ENCODE results near the gene ZGPAT. TPM values are rescaled to one million over a fixed set of nuclear protein-coding genes. Genes with fewer than 3 reads are reported as not detected.
A peak's percentile ranks its signal among the peaks of the same experiment; 100 is the strongest.

Gene ZGPAT
- total RNA-seq, 1 experiment from 2014 or later, result 27.2 TPM

DNA sequence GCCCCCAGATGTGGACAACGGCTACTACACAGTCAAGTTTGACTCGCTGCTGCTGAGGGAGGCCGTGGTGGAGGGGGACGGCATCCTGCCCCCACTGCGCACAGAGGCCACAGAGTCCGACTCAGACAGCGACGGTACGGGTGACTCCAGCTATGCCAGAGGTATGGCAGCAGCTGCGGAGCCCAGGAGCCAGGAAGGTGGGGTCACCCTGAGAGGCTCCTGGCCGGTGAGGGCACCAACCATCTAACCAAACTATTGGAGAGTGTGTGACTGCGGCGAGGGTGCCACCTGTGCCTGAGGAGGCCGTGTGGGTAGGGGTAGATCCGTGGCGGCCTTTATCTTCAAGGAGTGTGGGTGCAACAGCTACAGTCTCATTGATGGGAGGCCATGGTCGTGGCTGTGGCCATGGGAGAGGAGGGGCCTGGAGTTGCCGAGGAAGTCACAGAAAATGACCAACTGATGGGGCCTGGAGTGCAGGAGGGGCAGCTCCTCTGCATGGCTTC, 25.8 kb downstream of the ZGPAT start:
- Histone ChIP-seq H3K9me3 (ENCODE audit: insufficient read depth, low read depth) (no peaks in the 10 kb centered on the region), H3F3A (ENCODE audit: insufficient read depth, low read depth) (peaks cover 33% of the 10 kb centered on the region; the same call in 1 of the 2 replicates), H3K36me3 (ENCODE audit: low read depth) (peaks cover 10% of the 10 kb centered on the region; the same call in 1 of the 2 replicates), H3K27me3 (ENCODE audit: insufficient read depth, low read depth) (no peaks in the 10 kb centered on the region), H4K20me1 (ENCODE audit: insufficient read depth) (peaks cover 16% of the 10 kb centered on the region), H2AFZ (no peak overlapping the region), H3K9me2 (ENCODE audit: insufficient read depth) (no peaks in the 10 kb centered on the region), H3K79me2 (ENCODE audit: low read depth) (peaks cover 4% of the 10 kb centered on the region; the same call in 1 of the 2 replicates), H3K27ac (no peak overlapping the region), H3K4me1 (replicated peaks; ENCODE audit: insufficient read depth) (no peaks in the 10 kb centered on the region), H3K4me2 (no peak overlapping the region), H3K4me3 (no peak overlapping the region)
- no TSS peak for BruUV-seq (replicated peaks)
- DNase-seq, result peak in 1 of 2 experiments; percentile 26
- POLR2A ChIA-PET (ENCODE audit: unreplicated experiment), result interaction anchor here (0.6 kb wide), 1 partner anchor 209 kb away, joined by 8 read pairs; no protein-coding TSS in a partner anchor
- CTCF ChIA-PET, result no interaction called here
- intact Hi-C loops (cut with micrococcal nuclease; ENCODE audit: unreplicated experiment), result no loop called here
- no peak for TF ChIP-seq EZH2 (IDR thresholded peaks at IDR 0.05; ENCODE audit: low read depth)
- TF ChIP-seq CTCF (conservative IDR thresholded peaks at IDR 0.05), result no peak

DNA sequence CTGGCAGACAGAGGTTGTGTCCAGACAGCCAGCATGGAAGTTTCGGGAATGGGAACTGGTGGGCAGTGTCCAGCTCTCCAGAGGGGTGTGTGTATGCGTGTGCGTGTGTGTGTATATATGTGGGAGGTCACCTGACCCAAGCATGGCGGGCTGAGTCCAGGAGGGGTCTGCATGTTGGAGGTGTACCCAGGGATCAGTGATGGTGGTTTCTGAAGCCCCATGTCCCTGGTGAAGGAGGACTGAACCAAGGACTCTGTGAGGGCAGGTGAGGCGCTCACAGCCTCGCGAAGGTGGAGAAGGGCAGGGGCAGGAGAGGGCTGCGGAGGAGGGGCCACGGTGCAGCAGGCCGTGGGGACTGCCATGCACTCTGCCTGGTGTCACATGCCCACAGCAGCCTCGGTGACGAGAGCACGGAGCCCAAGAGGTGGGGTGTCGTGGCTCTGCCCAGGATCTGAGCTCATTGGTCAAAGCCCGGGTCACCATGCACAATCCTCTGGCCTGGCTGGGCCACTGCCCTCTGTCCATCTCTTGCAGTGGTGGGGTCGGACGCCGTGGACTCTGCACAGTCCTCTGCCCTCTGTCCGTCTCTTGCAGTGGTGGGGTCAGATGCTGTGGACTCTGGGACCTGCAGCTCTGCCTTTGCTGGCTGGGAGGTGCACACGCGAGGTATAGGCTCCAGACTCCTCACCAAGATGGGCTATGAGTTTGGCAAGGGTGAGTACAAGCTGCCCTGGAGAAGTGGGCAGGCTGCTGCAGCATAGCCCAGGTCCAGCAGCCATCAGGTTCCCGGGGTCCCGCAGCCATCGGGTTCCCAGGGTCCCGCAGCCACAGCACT, 26.5 kb downstream of the ZGPAT start:
- peaks cover 16% of the 10 kb centered on the region for H4K20me1 ChIP-seq (ENCODE audit: insufficient read depth)
- POLR2A ChIA-PET (ENCODE audit: unreplicated experiment), result no interaction called here
- peaks cover 4% of the 10 kb centered on the region; the same call in 1 of the 2 replicates for H3K79me2 ChIP-seq (ENCODE audit: low read depth)
- H3K4me3 ChIP-seq, result no peak overlapping the region
- no TSS peak for BruUV-seq (replicated peaks)
- no peak overlapping the region for H3K27ac ChIP-seq
- DNase-seq, result peak in 1 of 2 experiments; percentile 21
- H3K36me3 ChIP-seq (ENCODE audit: low read depth), result peaks cover 10% of the 10 kb centered on the region; the same call in 1 of the 2 replicates
- H3F3A ChIP-seq (ENCODE audit: insufficient read depth, low read depth), result peaks cover 36% of the 10 kb centered on the region; the same call in 1 of the 2 replicates
- H3K9me3 ChIP-seq (ENCODE audit: insufficient read depth, low read depth), result no peaks in the 10 kb centered on the region
- no peaks in the 10 kb centered on the region for H3K9me2 ChIP-seq (ENCODE audit: insufficient read depth)
- CTCF ChIA-PET, result no interaction called here
- H2AFZ ChIP-seq, result no peak overlapping the region
- H3K4me1 ChIP-seq (replicated peaks; ENCODE audit: insufficient read depth), result no peaks in the 10 kb centered on the region
- intact Hi-C loops (cut with micrococcal nuclease; ENCODE audit: unreplicated experiment), result no loop called here
- no peaks in the 10 kb centered on the region for H3K27me3 ChIP-seq (ENCODE audit: insufficient read depth, low read depth)
- no peak overlapping the region for H3K4me2 ChIP-seq
- TF ChIP-seq CTCF (conservative IDR thresholded peaks at IDR 0.05) (no peak), EZH2 (IDR thresholded peaks at IDR 0.05; ENCODE audit: low read depth) (no peak)

- ChIA-PET POLR2A (ENCODE audit: unreplicated experiment) (interaction anchor here (0.6 kb wide), 1 partner anchor 221 kb away, joined by 6 read pairs; the partner anchor contains the start of gene UCKL1), CTCF (no interaction called here)
- H3F3A ChIP-seq (ENCODE audit: insufficient read depth, low read depth), result peaks cover 37% of the 10 kb centered on the region
- intact Hi-C loops (cut with micrococcal nuclease; ENCODE audit: unreplicated experiment), result no loop called here
- no peaks in the 10 kb centered on the region for H3K9me3 ChIP-seq (ENCODE audit: insufficient read depth, low read depth)
- H3K4me2 ChIP-seq, result no peak overlapping the region
- H3K36me3 ChIP-seq (ENCODE audit: low read depth), result peaks cover 7% of the 10 kb centered on the region; the same call in 1 of the 2 replicates
- H3K79me2 ChIP-seq (ENCODE audit: low read depth), result peaks cover 4% of the 10 kb centered on the region; the same call in 1 of the 2 replicates
- no peaks in the 10 kb centered on the region for H3K27me3 ChIP-seq (ENCODE audit: insufficient read depth, low read depth)
- no peak overlapping the region for H3K27ac ChIP-seq
- no peak for TF ChIP-seq CTCF (conservative IDR thresholded peaks at IDR 0.05)
- TF ChIP-seq EZH2 (IDR thresholded peaks at IDR 0.05; ENCODE audit: low read depth), result no peak
- H3K4me3 ChIP-seq, result no peak overlapping the region
- no peaks in the 10 kb centered on the region for H3K9me2 ChIP-seq (ENCODE audit: insufficient read depth)
- H2AFZ ChIP-seq, result no peak overlapping the region
- H3K4me1 ChIP-seq (replicated peaks; ENCODE audit: insufficient read depth), result no peaks in the 10 kb centered on the region
- peaks cover 16% of the 10 kb centered on the region for H4K20me1 ChIP-seq (ENCODE audit: insufficient read depth)
- DNase-seq, result peak in 1 of 2 experiments; percentile 19
- BruUV-seq (replicated peaks), result TSS peak; percentile 7
Observed at GRCh38 chr20:63734946-63735858, 27.4 kb downstream of the ZGPAT start.
